Activated T-helper 1 cell treated with anti-CD3 and anti-CD28 coated beads, Interleukin-2, amount 50 U/mL, for 16 hours (primary cell): Measurements from ENCODE around the gene SAA1.

Experiments
- DNase-seq, 2 donors: peaks; one replicate each; pipeline ENCODE4 v3.0.0-alpha.2; 2020; ENCODE audit warnings: low read depth in 1 of 2, low spot score in 1 of 2

SAA1 gene

GRCh38 chr11:18309691-18310090, 43.6 kb downstream of the SAA1 start:
- DNase-seq = no peak

GRCh38 chr11:18310800-18311340, 44.8 kb downstream of the SAA1 start:
- no peak for DNase-seq

- DNase-seq = no peak
Measured at GRCh38 chr11:18312012-18312411, 45.9 kb downstream of the SAA1 start.

GRCh38 chr11:18312663-18313420, 46.8 kb downstream of the SAA1 start:
- DNase-seq = no peak

GRCh38 chr11:18313965-18314763, 48.1 kb downstream of the SAA1 start:
- DNase-seq = no peak

- no peak for DNase-seq
Measured at GRCh38 chr11:18314784-18315523, 48.9 kb downstream of the SAA1 start.

- no peak for DNase-seq
Measured at GRCh38 chr11:18315893-18316292, 49.8 kb downstream of the SAA1 start.

GRCh38 chr11:18317551-18317950, 51.5 kb downstream of the SAA1 start:
- DNase-seq = no peak
